ENCODE results near the gene RNU7-1.

DNA sequence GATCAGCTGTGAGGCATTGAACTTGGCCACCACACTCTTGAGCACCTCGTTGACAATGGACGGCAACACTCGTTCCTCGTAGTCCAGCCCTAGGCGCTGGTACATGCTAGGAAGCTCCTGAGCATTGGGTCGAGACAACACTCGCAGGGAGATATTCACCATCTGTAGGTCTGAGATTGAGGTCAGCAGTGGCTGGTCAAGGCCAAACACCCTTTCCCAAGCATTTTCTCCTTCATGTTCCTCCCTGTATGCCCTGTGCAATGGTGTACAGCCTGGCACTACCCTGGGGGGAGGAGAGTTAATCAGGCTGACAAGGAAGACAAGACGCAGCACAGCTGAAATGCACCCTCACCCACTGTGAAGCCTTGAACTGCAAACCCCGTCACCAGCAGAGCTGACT, 24.8 kb downstream of the RNU7-1 start:
- TF ChIP-seq, protein P1, sequence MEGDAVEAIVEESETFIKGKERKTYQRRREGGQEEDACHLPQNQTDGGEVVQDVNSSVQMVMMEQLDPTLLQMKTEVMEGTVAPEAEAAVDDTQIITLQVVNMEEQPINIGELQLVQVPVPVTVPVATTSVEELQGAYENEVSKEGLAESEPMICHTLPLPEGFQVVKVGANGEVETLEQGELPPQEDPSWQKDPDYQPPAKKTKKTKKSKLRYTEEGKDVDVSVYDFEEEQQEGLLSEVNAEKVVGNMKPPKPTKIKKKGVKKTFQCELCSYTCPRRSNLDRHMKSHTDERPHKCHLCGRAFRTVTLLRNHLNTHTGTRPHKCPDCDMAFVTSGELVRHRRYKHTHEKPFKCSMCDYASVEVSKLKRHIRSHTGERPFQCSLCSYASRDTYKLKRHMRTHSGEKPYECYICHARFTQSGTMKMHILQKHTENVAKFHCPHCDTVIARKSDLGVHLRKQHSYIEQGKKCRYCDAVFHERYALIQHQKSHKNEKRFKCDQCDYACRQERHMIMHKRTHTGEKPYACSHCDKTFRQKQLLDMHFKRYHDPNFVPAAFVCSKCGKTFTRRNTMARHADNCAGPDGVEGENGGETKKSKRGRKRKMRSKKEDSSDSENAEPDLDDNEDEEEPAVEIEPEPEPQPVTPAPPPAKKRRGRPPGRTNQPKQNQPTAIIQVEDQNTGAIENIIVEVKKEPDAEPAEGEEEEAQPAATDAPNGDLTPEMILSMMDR (conservative IDR thresholded peaks at IDR 0.05 in 1 of 2, IDR thresholded peaks at IDR 0.05 in 1 of 2; ENCODE audit: low read depth in 1 of 2, low read length in 2 of 2): no peak
- no peak for TF ChIP-seq EZH2 (IDR thresholded peaks at IDR 0.05; ENCODE audit: low read length, missing control alignments)
